HG03442 (cell line): ENCODE results near the gene TMEM141.
"Not testable (repeated sequence)": the region's sequence is repeated elsewhere in the genome, so short reads cannot be mapped to it uniquely, and the experiment has no call there.

Source experiments
- ATAC-seq: cut with Tn5 transposase; IDR thresholded peaks from one replicate; pipeline ENCODE4 v1.9.1; 2021; ENCODE audit warnings: mild to moderate bottlenecking, moderate library complexity; ENCODE audit not compliant: unreplicated experiment

TMEM141 gene

GRCh38 chr9:136771907-136772415, 19.2 kb upstream of the TMEM141 start:
- no peak for ATAC-seq

- no peak for ATAC-seq
These were observed 17.6 kb upstream of the TMEM141 start for GRCh38 chr9:136773386-136774044.

- ATAC-seq, result no peak
These were observed 16.6 kb upstream of the TMEM141 start for GRCh38 chr9:136774416-136775045.

- no peak for ATAC-seq
These were observed 16.0 kb upstream of the TMEM141 start for GRCh38 chr9:136775191-136775590.

- ATAC-seq, result no peak
These were observed 14.2 kb upstream of the TMEM141 start for GRCh38 chr9:136776947-136777346.

- no peak for ATAC-seq
These were observed 13.8 kb upstream of the TMEM141 start for GRCh38 chr9:136777359-136777758.

GRCh38 chr9:136779808-136780207, 11.3 kb upstream of the TMEM141 start:
- no peak for ATAC-seq

GRCh38 chr9:136782452-136782851, 8.7 kb upstream of the TMEM141 start:
- no peak for ATAC-seq

- ATAC-seq, result no peak
These were observed 6.7 kb upstream of the TMEM141 start for GRCh38 chr9:136784249-136784996.

- ATAC-seq, result no peak
These were observed 6.2 kb upstream of the TMEM141 start for GRCh38 chr9:136784997-136785361.

- not testable (repeated sequence) for ATAC-seq
These were observed 5.4 kb upstream of the TMEM141 start for GRCh38 chr9:136785565-136786355.

- ATAC-seq, result no peak
These were observed 4.7 kb upstream of the TMEM141 start for GRCh38 chr9:136786451-136786850.

GRCh38 chr9:136786983-136787382, 4.2 kb upstream of the TMEM141 start:
- ATAC-seq, result not testable (repeated sequence)

GRCh38 chr9:136787690-136788400, 3.3 kb upstream of the TMEM141 start:
- ATAC-seq, result no peak

- not testable (repeated sequence) for ATAC-seq
These were observed 2.3 kb upstream of the TMEM141 start for GRCh38 chr9:136788644-136789522.

GRCh38 chr9:136789523-136789937, 1.6 kb upstream of the TMEM141 start:
- no peak for ATAC-seq

GRCh38 chr9:136791516-136792276, 552 bp downstream of the TMEM141 start:
- ATAC-seq, result peak; percentile 12

- no peak for ATAC-seq
These were observed 1.4 kb downstream of the TMEM141 start for GRCh38 chr9:136792321-136793085.
